Uterus (tissue), 2 donors: ENCODE measurements around the gene ORC5.

Experiments used
- CTCF ChIP-seq, 4 experiments: fragments of 200-600 bp in 2 of 4; fragments of 450-650 bp in 2 of 4; sonication (generic) in 2 of 4; IDR thresholded peaks; one replicate each; pipeline ENCODE4 v1.5.1; 2016 to 2019; ENCODE audit warnings: antibody characterized with exemption in 4 of 4, mild to moderate bottlenecking in 2 of 4, moderate library complexity in 1 of 4
- POLR2A ChIP-seq, 2 donors: fragments of 450-650 bp; IDR thresholded peaks; one replicate each; pipeline ENCODE4 v1.6.1; 2016; ENCODE audit warnings: antibody characterized with exemption in 2 of 2, mild to moderate bottlenecking in 1 of 2, moderate library complexity in 1 of 2

DNA sequence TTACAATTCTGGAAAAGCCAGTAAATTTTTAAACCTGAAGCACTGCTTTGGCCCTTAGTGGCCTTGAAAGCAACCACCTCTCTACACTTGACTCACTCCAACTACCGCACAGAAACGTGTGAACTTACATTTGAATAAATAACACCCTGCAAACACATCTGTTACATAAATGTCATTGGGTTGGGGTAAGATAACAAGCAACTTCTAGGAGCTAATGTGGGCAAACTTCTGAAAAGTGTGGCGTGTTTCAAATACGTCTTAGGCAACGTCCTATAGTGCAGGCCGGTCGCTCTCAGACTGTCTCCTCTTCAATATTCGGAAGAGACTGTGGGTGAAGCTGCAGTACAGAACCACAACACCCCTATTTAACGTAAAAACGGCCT lies 474 bp downstream of the ORC5 start:
- TF ChIP-seq CTCF (IDR thresholded peaks at IDR 0.05), result no peak
- no peak for TF ChIP-seq POLR2A (IDR thresholded peaks at IDR 0.05)
